SK-N-SH (cell line): Measurements from ENCODE around the gene RAB27B. TPM values are rescaled to one million over a fixed set of nuclear protein-coding genes. Genes with fewer than 3 reads are reported as not detected.

Source experiments
- CTCF ChIA-PET: fragments of 300-600, 350-600 bp; formaldehyde crosslinking; extraction: SDS; loops from one replicate; lab custom pipeline; 2021; lab: Yijun Ruan, JAX
- POLR2A ChIA-PET: fragments of 350-600 bp; sonication (Branson Sonifier 250); formaldehyde crosslinking; extraction: SDS; loops from one replicate; lab custom pipeline; 2020; ENCODE audit warnings: antibody characterized with exemption, inconsistent platforms; lab: Yijun Ruan, JAX
- DNase-seq: peaks from one replicate; pipeline ENCODE4 v3.0.0; 2012
- H2AFZ ChIP-seq: fragments of 200-600 bp; sonication (generic); 2 replicates; pipeline ENCODE4 v1.8.1; 2016; ENCODE audit warnings: antibody characterized with exemption, mild to moderate bottlenecking, low read depth
- H3F3A ChIP-seq: fragments of 200-600 bp; sonication (generic); replicated peaks from 2 replicates; pipeline ENCODE3; 2016; ENCODE audit warnings: antibody characterized with exemption, mild to moderate bottlenecking; ENCODE audit not compliant: insufficient read depth
- H3K27ac ChIP-seq, 2 experiments: fragments of 200-500 bp in 1 of 2; fragments of 200-600 bp in 1 of 2; sonication (Bioruptor generic) in 1 of 2; sonication (generic), shearing (Covaris generic) in 1 of 2; 2 replicates each; pipeline versions ENCODE4 v1.5.1 to v1.6.1; 2014 to 2016; ENCODE audit warnings: low read depth in 2 of 2, inconsistent platforms in 1 of 2, low read length in 1 of 2, mild to moderate bottlenecking in 1 of 2, mixed read lengths in 1 of 2
- H3K27me3 ChIP-seq: fragments of 200-600 bp; sonication (generic), shearing (Covaris generic); 2 replicates; pipeline ENCODE4 v1.6.1; 2016; ENCODE audit warnings: mixed run types; ENCODE audit not compliant: insufficient read depth
- H3K36me3 ChIP-seq, 2 experiments: fragments of 200-500 bp in 1 of 2; fragments of 200-600 bp in 1 of 2; sonication (Bioruptor generic) in 1 of 2; sonication (generic) in 1 of 2; replicated peaks in 1 of 2; 2 replicates each; pipeline versions ENCODE3 to v1.5.1; 2014 to 2016; ENCODE audit warnings: low read length in 1 of 2, mild to moderate bottlenecking in 1 of 2; ENCODE audit not compliant: insufficient read depth in 2 of 2, control insufficient read depth in 1 of 2
- H3K4me1 ChIP-seq, 2 experiments: fragments of 200-500 bp in 1 of 2; fragments of 200-600 bp in 1 of 2; sonication (Bioruptor generic) in 1 of 2; sonication (generic), shearing (Covaris generic) in 1 of 2; 2 replicates each; pipeline versions ENCODE4 v1.5.1 to v1.6.1; 2014 to 2016; ENCODE audit warnings: low read depth in 1 of 2, low read length in 1 of 2, mixed run types in 1 of 2; ENCODE audit not compliant: insufficient read depth in 2 of 2, control insufficient read depth in 1 of 2
- H3K4me2 ChIP-seq: fragments of 200-600 bp; sonication (generic), shearing (Covaris generic); 2 replicates; pipeline ENCODE4 v1.6.1; 2017; ENCODE audit warnings: mixed run types
- H3K4me3 ChIP-seq, 2 experiments: fragments of 200-500 bp in 1 of 2; fragments of 200-600 bp in 1 of 2; sonication (Bioruptor generic) in 1 of 2; sonication (generic), shearing (Covaris generic) in 1 of 2; 2 replicates each; pipeline versions ENCODE4 v1.5.1 to v1.8.1; 2014 to 2016; ENCODE audit warnings: low read depth in 2 of 2, inconsistent platforms in 1 of 2, low read length in 1 of 2, mild to moderate bottlenecking in 1 of 2, mixed read lengths in 1 of 2, moderate library complexity in 1 of 2
- H3K79me2 ChIP-seq: fragments of 200-600 bp; sonication (generic); 2 replicates; pipeline ENCODE4 v1.8.1; 2017; ENCODE audit warnings: mild to moderate bottlenecking; ENCODE audit not compliant: insufficient read depth
- H3K9ac ChIP-seq: fragments of 200-600 bp; sonication (generic); 2 replicates; pipeline ENCODE4 v1.6.1; 2017; ENCODE audit warnings: mixed run types
- H3K9me2 ChIP-seq: fragments of 200-600 bp; sonication (generic); 2 replicates; pipeline ENCODE4 v1.6.1; 2017; ENCODE audit warnings: mixed run types
- H3K9me3 ChIP-seq: fragments of 200-600 bp; sonication (generic); 2 replicates; pipeline ENCODE4 v1.6.1; 2017; ENCODE audit warnings: mixed run types, mild to moderate bottlenecking, moderate library complexity
- H4K20me1 ChIP-seq: fragments of 200-600 bp; sonication (generic); 2 replicates; pipeline ENCODE4 v1.6.1; 2017; ENCODE audit warnings: mild to moderate bottlenecking, mixed run types; ENCODE audit not compliant: insufficient read depth
- CHD2 ChIP-seq: fragments of 150-350 bp; IDR thresholded peaks from 2 replicates; pipeline ENCODE4 v1.6.1; 2018; ENCODE audit warnings: low read length; ENCODE audit not compliant: partially characterized antibody
- EP300 ChIP-seq, 2 experiments: IDR thresholded peaks; 2 replicates each; pipeline versions ENCODE4 v1.4.0 to v1.6.1; 2012; ENCODE audit warnings: borderline replicate concordance in 1 of 2, low read depth in 1 of 2, low read length in 1 of 2
- EZH2phosphoT487 ChIP-seq: fragments of 200-600 bp; sonication (generic); IDR thresholded peaks from 2 replicates; pipeline ENCODE4 v1.6.1; 2017; ENCODE audit warnings: low read depth, mixed run types, mild to moderate bottlenecking, antibody characterized with exemption, moderate library complexity, borderline replicate concordance
- FOSL2 ChIP-seq: IDR thresholded peaks from 2 replicates; pipeline ENCODE4 v1.4.0; 2012; ENCODE audit warnings: low read depth, mild to moderate bottlenecking, moderate library complexity, borderline replicate concordance
- FOXJ3 ChIP-seq: sonication (generic); formaldehyde crosslinking; IDR thresholded peaks from 2 replicates; pipeline ENCODE4 v1.5.1; 2020; ENCODE audit warnings: mild to moderate bottlenecking, missing genetic modification reagents
- GATA2 ChIP-seq: sonication (generic); formaldehyde crosslinking; IDR thresholded peaks from 2 replicates; pipeline ENCODE4 v1.5.0; 2020; ENCODE audit warnings: mild to moderate bottlenecking, missing genetic modification reagents
- JUND ChIP-seq: IDR thresholded peaks from 2 replicates; pipeline ENCODE4 v1.4.0; 2012
- MAX ChIP-seq: IDR thresholded peaks from 2 replicates; pipeline ENCODE4 v1.4.0; 2012; ENCODE audit warnings: low read depth
- MEF2A ChIP-seq: IDR thresholded peaks from 2 replicates; pipeline ENCODE4 v1.4.0; 2012; ENCODE audit warnings: low read depth, borderline replicate concordance
- MXI1 ChIP-seq: IDR thresholded peaks from 2 replicates; pipeline ENCODE4 v1.6.1; 2012; ENCODE audit warnings: mild to moderate bottlenecking, low read depth, low read length, improper control_type of control experiment
- PBX3 ChIP-seq: IDR thresholded peaks from 2 replicates; pipeline ENCODE4; 2012
- POLR2AphosphoS5 ChIP-seq: IDR thresholded peaks from 2 replicates; pipeline ENCODE4 v1.6.1; 2012; ENCODE audit warnings: low read depth, low read length
- RAD21 ChIP-seq: IDR thresholded peaks from 2 replicates; pipeline ENCODE4 v1.6.1; 2012; ENCODE audit warnings: mild to moderate bottlenecking, low read length
- RCOR1 ChIP-seq: fragments of 150-350 bp; IDR thresholded peaks from 2 replicates; pipeline ENCODE4 v1.6.1; 2017; ENCODE audit warnings: antibody characterized with exemption, low read length
- RFX5 ChIP-seq: IDR thresholded peaks from 2 replicates; pipeline ENCODE4 v1.6.1; 2012; ENCODE audit warnings: mild to moderate bottlenecking, improper control_type of control experiment, low read length
- RXRA ChIP-seq: IDR thresholded peaks from 2 replicates; pipeline ENCODE4 v1.4.0; 2012; ENCODE audit warnings: low read depth, mild to moderate bottlenecking, borderline replicate concordance
- SIN3A ChIP-seq: IDR thresholded peaks from 2 replicates; pipeline ENCODE4 v1.6.1; 2012; ENCODE audit warnings: low read depth, mild to moderate bottlenecking, low read length, moderate library complexity, borderline replicate concordance
- SMC3 ChIP-seq: IDR thresholded peaks from 2 replicates; pipeline ENCODE4 v1.6.1; 2012; ENCODE audit warnings: low read depth, low read length, improper control_type of control experiment
- TAF1 ChIP-seq: IDR thresholded peaks from 2 replicates; pipeline ENCODE4 v1.6.1; 2012; ENCODE audit warnings: low read depth, mild to moderate bottlenecking, low read length, moderate library complexity, borderline replicate concordance
- TCF12 ChIP-seq: IDR thresholded peaks from 2 replicates; pipeline ENCODE4 v1.4.0; 2012
- USF2 ChIP-seq: fragments of 150-350 bp; IDR thresholded peaks from 2 replicates; pipeline ENCODE4 v1.6.1; 2017; ENCODE audit warnings: antibody characterized with exemption, low read length, low read depth, borderline replicate concordance
- YY1 ChIP-seq: IDR thresholded peaks from 2 replicates; pipeline ENCODE4 v1.4.0; 2012; ENCODE audit warnings: low read depth, mild to moderate bottlenecking
- WGBS: methylation state at CpG from one replicate; pipeline ENCODE4 v1.1.6; 2017; ENCODE audit warnings: low lambda C conversion rate; 5-methylcytosine and 5-hydroxymethylcytosine counted together
- polyA plus RNA-seq, 3 experiments: library from polyadenylated mRNA; depleted of rRNA; stranded (reverse); fragments of >200 nt; gene quantifications; 2 replicates each; pipeline ENCODE4 v1.2.3, GENCODE V29; 2012
- TF ChIP-seq, protein P1 (sequence below): IDR thresholded peaks from 2 replicates; pipeline ENCODE4 v1.4.0; 2012; ENCODE audit warnings: low read depth, borderline replicate concordance

The RAB27B gene
- polyA plus RNA-seq, 1 of the 3 experiments (the other 2 are of a cell fraction): 0.56 TPM

DNA sequence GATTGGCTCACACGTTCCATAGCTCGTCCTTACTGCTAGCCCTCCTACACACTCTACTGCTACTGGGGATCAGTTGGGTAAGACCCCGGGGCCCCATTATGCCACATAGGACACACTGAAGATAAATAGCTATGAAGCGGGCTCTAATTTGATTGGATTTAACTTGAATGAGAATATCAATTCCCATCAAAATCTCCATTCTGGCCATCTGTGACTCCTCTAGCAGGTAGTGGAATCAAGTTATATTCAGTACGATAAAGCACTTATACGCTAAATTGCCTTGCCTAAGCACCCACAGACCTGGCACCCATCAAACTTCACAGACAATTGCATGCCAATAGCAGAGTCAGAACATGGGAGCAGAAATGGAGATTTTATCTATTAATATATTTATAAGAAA is 91.1 kb downstream of the RAB27B start:
- peaks cover 0 to 26% of the 10 kb centered on the region in 2 experiments; a peak in 2 of 4 replicates for H3K4me1 ChIP-seq
- no peaks in the 10 kb centered on the region for H4K20me1 ChIP-seq
- ChIA-PET CTCF (interaction anchor here (1.2 to 2.8 kb wide), 3 partner anchors 9 to 48 kb away, joined by 3 to 11 read pairs (median 4); no protein-coding TSS in a partner anchor), POLR2A (interaction anchor here (0.9 kb wide), 1 partner anchor 93 kb away, joined by 3 read pairs; no protein-coding TSS in a partner anchor)
- peak; percentile 48 for TF ChIP-seq CHD2
- no peak for TF ChIP-seq RFX5
- TF ChIP-seq GATA2 (CRISPR knock-in tag): peak; percentile 80
- no peak for TF ChIP-seq RXRA
- TF ChIP-seq POLR2AphosphoS5: no peak
- peak; percentile 79; the same call in 1 of the 2 replicates for TF ChIP-seq RCOR1
- peak in 1 of 2 experiments; percentile 93; a peak in 2 of 4 replicates for TF ChIP-seq EP300 (IDR thresholded peaks at IDR 0.05; ENCODE audit: borderline replicate concordance in 1 of 2, low read depth in 1 of 2, low read length in 1 of 2)
- TF ChIP-seq SMC3: no peak
- peak; percentile 63; the same call in 1 of the 2 replicates for TF ChIP-seq FOXJ3 (CRISPR knock-in tag)
- H3K4me3 ChIP-seq: no peak overlapping the region
- H3K9me2 ChIP-seq: no peaks in the 10 kb centered on the region
- no peaks in the 10 kb centered on the region for H3K79me2 ChIP-seq
- H3K9me3 ChIP-seq: no peaks in the 10 kb centered on the region
- H2AFZ ChIP-seq: no peak overlapping the region
- no peaks in the 10 kb centered on the region for H3F3A ChIP-seq
- peak overlapping the region in 1 of 2 experiments; percentile 93; a peak in 2 of 4 replicates for H3K27ac ChIP-seq
- H3K27me3 ChIP-seq: no peaks in the 10 kb centered on the region
- 73% methylated on average over 6 of the region's 6 CpGs for WGBS
- DNase-seq: peak; percentile 39
- H3K4me2 ChIP-seq: no peak overlapping the region
- no peaks in the 10 kb centered on the region for H3K36me3 ChIP-seq
- H3K9ac ChIP-seq: no peak overlapping the region

DNA sequence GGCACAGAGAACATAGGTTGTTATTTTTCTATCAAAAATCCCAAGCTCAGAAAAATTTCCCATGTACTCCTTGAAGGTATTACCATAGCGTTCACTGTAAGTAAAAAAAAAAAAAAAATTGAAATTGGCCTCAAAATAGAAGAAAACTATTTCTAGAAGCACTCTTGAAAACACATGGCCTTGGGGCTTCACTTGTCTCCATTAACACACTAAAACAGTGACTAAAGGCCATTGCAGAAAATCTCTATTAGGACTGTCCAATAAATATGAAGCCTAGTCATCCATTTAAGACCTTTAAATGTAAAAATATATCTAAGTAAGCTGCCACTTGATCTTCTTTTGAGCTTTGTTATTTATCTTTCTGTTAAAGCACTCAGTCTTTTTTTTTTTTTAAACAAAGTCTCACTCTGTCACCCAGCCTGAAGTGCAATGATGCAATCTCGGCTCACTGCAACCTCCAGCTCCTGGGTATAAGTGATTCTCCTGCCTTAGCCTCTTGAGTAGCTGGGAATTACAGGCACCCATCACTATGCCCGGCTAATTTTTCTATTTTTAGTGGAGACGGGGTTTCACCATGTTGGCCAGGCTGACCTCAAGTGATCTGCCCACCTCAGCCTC is 95.2 kb downstream of the RAB27B start:
- H3K79me2 ChIP-seq: no peaks in the 10 kb centered on the region
- H3K27me3 ChIP-seq: no peaks in the 10 kb centered on the region
- no peak overlapping the region for H3K9ac ChIP-seq
- H3K9me3 ChIP-seq: no peaks in the 10 kb centered on the region
- H3F3A ChIP-seq: no peaks in the 10 kb centered on the region
- peaks cover 2 to 9% of the 10 kb centered on the region in 2 experiments; a peak in 2 of 4 replicates for H3K4me1 ChIP-seq
- H4K20me1 ChIP-seq: no peaks in the 10 kb centered on the region
- ChIA-PET CTCF (interaction anchor here (0.7 to 0.8 kb wide), 2 partner anchors 252 to 624 kb away, joined by 3 to 4 read pairs; no protein-coding TSS in a partner anchor), POLR2A (no interaction called here)
- no peaks in the 10 kb centered on the region for H3K9me2 ChIP-seq
- H2AFZ ChIP-seq: no peak overlapping the region
- no peak for DNase-seq
- H3K27ac ChIP-seq: no peak overlapping the region
- 94% methylated on average over 4 of the region's 4 CpGs for WGBS
- TF ChIP-seq YY1 (no peak), TAF1 (no peak), RAD21 (no peak), MAX (no peak), EZH2phosphoT487 (no peak), EP300 (IDR thresholded peaks at IDR 0.05; ENCODE audit: borderline replicate concordance in 1 of 2, low read depth in 1 of 2, low read length in 1 of 2) (no peak), FOSL2 (no peak), MEF2A (no peak), SMC3 (no peak), RCOR1 (no peak), PBX3 (no peak), GATA2 (CRISPR knock-in tag) (no peak), JUND (no peak), TCF12 (no peak), SIN3A (no peak), MXI1 (no peak), USF2 (no peak)
- TF ChIP-seq, protein P1, sequence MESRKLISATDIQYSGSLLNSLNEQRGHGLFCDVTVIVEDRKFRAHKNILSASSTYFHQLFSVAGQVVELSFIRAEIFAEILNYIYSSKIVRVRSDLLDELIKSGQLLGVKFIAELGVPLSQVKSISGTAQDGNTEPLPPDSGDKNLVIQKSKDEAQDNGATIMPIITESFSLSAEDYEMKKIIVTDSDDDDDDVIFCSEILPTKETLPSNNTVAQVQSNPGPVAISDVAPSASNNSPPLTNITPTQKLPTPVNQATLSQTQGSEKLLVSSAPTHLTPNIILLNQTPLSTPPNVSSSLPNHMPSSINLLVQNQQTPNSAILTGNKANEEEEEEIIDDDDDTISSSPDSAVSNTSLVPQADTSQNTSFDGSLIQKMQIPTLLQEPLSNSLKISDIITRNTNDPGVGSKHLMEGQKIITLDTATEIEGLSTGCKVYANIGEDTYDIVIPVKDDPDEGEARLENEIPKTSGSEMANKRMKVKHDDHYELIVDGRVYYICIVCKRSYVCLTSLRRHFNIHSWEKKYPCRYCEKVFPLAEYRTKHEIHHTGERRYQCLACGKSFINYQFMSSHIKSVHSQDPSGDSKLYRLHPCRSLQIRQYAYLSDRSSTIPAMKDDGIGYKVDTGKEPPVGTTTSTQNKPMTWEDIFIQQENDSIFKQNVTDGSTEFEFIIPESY: no peak
- no peaks in the 10 kb centered on the region for H3K36me3 ChIP-seq
- H3K4me3 ChIP-seq: no peak overlapping the region
- H3K4me2 ChIP-seq: no peak overlapping the region
